Limb (tissue), 2 donors: ENCODE results near the gene CSPG4.
"Not testable (repeated sequence)": the region's sequence is repeated elsewhere in the genome, so short reads cannot be mapped to it uniquely, and the experiment has no call there.

Experiments used
- DNase-seq, 2 donors: peaks; one replicate each; pipeline ENCODE4 v3.0.0-alpha.2; 2016; ENCODE audit errors: extremely low spot score in 2 of 2

The CSPG4 gene

DNA sequence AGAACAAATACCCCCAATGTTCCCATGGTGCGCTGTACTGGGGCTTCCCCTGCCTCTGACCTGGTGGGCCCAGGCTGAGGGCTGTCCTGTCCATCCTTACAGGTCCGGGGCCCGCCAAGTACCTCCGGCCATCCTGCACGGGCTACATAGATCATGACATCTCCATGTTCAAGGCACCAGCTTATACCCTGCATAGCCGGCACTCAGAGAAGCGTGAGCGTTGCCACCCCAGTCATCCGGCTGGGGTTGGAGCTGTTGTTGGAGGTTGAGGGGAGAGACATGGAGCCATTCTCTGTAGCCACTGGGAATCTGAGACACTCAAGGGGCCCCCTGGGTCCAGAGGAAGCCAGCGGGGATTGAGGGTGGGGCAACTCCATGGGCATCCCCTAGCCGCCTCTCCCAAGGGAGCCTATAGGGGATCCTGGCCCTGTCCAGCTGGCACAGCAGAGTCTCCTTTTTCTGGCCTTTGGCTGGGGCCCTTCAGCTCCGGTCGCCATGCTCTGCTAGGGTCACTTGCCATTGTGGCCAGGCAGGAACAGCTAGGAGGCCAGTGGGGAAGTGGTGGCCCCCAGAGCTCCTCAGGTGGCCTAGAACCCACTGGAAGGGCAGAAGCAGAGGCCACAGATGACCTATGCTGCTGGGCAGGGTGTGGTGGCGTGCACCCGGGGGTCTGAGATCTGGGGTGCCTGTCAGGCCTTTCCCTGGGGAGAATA is 12.5 kb upstream of the CSPG4 start:
- DNase-seq = peak in 1 of 2 donors; percentile 32

DNA sequence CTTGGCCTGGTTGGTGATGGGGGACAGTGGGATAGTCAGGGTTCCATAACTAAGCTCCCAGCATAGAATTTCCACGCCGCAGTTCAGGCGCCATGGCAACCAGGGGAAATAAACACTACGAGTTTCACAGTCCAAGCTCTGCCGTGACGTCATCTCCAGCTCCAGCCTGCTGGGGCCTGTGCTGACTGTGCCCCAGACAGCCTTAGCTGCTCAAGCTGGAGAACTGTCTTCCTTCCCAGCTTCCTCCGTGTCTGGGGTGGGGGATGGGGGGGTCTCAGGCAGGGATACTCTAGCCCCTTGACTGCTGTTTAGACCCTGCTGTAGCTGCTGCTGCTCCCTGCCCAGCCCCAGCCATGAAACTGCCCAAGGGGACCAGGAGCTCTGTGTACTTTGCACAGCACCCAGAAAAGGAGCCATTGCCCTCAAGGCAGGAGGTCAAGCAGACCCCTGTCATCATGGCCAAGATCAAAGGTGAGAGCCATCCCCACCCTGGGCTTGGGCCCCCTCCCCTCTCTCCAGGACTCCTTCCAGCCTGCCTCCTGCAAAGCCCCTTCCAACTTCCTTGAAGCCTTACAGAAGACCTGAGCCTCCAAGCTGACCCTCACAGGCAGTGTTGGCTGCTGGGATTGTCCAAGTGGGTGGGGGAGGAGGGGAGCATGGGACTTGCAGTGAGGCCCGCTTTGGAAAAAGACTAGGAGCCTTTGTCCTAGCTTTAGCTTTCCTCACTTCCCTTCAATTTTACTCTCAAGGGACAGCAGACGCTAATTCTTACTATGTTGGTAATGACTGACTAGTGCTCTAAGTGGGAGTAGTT is 11.4 kb upstream of the CSPG4 start:
- DNase-seq = peak; percentile 92 to 97

DNA sequence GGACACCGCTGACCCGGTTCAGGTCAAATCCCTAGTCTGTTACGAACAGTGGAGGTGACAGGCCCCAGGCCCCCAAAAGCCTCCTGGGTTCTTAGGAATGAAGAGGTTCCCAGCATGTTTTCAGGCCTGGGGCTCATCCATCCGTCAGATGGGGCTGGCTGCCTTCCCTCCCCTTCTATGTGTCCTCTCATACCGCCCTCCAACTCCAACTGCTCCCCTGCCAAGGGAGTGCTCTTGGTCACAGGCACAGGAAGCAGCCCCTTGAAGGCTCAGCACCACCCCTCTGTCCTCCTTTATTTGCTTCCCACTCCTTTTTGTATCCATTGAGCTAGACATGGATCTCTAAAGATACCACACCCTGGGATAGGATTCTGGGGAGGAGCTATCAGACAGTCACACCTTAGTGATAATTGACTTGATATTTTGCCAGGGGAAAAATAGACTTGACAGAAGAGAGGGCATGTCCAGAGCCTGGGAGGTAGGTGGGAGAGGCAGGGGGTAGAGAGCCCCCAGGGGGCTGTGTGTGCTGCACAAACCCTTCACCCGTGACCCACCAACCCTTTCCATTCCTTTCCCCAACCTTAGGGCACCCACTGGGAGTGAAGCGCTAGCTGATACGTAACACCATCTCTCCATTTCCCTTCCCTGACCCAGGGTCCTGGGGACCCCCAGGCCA is 10.7 kb upstream of the CSPG4 start:
- DNase-seq = peak; percentile 46 to 67

DNA sequence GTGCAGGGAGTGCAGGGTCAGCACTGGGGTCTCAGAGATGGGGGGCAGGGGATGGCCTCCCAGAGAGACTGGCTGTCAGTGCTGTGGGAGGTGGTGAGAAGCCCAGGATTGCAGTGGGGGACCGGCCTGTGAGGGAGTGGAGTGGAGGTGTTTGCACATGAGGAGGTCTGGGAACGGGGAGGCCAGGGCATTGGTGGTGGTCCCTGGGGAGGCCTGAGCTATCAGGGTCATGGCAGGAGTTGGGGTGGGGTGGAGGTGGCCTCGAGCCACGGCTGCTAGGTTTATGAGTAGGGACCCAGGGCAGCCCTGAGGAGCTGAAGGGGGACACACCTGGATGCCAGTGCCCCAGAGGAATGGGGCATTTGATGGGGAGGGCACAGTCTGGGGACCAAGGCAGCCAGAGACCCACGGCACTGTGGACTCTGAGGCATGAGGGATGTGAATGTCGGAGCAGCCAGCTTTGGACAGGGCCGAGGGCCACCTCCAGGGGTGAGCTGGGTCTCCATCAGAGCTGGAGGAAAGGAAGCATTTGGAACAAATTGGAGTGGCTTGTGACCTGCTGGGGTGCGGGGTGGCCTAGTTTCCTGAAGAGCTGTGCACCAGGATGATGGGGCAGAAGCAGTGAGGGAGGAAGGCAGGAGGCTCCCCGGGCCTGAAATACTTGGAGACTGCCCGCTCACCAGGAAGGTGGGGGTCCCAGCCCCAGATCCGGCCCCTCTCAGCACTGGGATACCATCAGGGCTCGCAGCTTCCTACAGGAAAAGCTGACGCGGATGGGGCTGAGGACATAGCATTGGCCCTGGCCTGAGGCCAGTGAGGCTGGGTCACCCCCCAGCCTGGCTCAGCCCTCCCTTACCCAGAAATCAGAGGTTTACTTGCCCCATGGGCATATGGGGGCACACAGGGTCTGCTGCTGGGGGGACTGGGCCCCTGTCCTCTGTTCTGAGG is 9.5 kb upstream of the CSPG4 start:
- peak in 1 of 2 donors; percentile 51 for DNase-seq

DNA sequence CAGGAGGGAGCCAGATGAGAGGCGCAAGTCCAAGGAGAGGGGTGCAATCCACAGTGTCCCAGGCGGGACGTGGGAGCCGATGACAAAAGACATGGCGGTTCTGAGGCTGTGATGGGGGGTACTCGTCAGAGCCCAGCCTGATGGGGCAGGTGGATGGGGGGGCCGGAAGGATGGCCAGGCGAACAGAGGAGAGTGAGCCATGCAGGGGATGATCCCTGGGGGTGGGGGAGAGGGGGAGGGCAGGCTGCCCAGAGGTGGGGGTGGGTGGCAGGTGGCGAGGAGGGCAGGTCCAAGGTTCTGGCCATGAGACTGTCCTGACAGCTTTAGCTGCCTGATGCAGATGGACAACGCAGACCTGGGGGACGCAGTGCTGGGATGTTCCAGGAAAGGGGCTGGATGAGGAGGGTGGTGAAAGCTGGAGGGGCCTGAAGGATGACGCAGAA is 8.9 kb upstream of the CSPG4 start:
- DNase-seq = no peak

DNA sequence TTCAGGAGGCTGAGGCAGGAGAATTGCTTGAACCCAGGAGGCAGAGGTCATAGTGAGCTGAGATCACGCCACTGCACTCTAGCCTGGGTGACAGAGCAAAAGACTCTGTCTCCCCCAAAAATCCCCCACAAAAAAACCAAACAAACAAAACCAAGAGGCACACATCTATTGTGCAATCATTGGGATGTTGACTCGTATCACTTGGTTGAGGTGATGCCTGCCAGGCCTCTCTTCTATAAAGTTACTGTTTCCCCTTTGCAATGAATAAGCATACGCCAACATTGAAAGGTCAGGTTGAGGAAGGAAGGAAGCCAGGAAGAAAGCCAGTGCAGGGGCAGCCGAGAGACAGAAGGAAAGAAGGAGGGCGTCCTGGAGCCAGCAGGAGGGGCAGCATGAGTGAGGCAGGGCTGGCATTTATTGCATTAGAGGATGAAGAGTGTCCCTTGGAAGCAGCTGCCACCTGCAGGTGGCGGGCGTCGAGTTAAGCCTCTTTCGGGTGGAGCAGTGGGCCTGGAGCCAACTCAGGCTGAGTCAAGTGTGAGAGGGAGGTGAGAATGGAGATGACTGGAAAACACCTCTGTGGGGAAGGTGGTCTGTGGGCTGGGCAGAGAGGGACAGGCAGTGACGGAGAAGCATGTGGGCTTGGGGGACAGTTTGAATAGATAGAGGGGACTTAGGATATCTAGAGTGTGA is 8.3 kb upstream of the CSPG4 start:
- peak in 1 of 2 donors; percentile 68 for DNase-seq

DNA sequence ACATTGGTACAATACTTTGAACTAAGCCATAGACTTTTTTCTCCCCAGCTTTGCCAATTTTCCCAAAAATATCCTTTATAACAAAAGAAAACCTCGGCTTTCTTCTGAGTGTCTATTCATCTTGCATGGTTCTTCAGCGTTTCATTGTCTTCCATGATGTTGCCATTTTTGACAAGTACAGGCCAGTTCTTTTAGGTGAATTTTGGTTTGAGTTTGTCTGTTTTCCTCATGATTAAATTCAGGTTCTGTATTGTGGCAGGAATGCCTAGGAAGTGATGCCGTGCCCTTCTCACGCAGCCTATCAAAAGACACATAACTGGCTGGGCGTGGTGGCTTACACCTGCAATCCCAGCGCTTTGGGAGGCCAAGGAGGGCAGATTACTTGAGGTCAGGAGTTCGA is 7.6 kb upstream of the CSPG4 start:
- DNase-seq = no peak

DNA sequence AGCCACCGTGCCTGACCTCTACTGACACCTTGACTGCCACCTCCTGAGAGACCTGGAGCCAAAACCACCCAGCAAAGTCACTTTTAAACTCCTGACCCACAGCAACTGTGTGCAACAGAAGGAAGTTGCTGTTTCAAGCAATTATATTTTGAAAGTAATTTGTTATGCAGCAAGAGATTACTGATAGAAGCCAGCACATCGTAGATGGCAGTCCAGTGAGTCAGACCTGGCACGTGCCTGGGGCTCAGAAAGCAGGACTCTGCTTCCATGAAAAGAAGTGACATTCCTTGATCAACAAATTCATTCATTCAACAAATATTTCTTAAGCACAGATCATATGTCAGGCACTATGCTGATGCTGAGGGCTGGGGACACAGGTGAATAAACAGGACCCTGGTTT is 5.7 kb upstream of the CSPG4 start:
- DNase-seq = no peak

DNA sequence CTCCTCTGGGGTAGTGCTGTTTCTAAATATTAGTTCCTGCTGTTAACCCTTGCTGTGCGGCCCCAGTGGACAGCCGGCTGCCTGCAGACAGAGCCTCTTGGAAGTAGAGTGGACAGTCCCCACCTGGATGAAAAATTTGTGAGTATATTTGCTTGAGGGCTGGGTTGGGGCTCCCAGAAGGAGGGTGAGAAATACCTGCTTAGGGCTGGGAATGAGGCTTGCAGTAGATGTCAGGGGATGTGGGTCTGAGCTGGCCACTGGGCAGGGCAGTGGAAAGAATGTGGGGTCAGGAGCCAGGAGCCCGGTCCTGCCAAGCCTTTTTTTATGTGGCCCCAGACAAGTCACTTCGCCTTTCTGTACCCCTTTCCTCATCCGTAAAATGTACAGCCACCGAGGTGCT is 4.4 kb upstream of the CSPG4 start:
- DNase-seq = not testable (repeated sequence)

DNA sequence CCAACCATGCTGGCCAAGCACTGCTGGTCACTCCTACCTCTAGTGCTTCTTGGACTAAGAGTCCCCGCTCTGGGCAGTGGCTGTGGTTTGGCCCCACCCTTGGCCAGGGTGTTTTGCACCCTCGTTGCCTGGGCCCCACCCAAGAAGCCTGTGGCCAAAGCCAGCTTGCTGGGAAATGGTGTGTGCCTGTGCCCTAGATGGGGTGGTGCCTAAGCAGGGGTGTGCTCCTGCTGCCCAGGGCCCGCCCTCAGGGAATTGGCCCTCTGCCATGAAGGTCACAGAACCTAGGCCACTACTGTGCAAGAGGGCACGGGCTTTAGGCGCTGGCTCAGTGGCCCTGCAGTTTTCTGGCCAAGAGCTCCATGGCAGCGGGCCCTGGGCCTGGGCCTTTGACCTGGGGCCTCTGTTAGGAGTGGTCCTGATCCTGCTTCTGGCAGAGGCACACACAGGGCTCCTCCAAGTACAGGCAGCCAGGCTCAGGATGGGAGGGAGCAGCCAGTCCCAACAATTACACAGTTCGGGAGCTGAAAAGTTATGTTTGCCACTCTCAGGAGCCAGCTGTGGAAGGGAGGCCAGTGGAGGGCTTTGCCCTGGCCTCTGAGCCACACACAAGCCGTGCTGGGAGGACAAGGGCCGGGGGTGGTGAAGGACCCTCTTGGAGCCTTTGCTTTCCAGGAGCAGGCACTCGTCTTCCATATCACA is 3.8 kb upstream of the CSPG4 start:
- not testable (repeated sequence) for DNase-seq

DNA sequence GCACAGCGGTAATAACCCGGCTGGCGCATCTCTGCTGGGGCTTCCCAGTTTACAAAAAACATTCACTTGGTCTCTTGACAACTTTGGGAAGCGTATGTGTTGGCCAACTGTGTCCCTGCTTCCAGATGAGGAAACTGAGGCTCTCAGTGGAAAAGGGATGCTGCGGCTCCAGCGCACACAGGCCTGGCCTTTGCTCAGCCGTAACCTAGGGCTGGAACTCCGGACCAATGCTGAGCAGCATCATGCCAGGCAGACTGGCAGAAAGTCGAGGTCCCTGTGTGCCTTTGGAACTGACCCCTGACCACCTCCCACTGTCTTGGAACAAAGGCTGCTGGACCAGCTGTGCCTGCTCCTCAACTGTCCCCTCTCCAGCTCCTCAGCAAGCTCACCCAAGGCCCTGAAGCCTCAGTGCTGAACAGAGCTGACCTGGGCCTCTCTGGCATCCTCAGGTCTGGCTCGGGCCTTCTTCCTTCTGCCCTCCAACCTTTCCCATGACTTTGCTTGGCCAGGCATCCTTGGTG is 2.7 kb upstream of the CSPG4 start:
- DNase-seq = not testable (repeated sequence)

DNA sequence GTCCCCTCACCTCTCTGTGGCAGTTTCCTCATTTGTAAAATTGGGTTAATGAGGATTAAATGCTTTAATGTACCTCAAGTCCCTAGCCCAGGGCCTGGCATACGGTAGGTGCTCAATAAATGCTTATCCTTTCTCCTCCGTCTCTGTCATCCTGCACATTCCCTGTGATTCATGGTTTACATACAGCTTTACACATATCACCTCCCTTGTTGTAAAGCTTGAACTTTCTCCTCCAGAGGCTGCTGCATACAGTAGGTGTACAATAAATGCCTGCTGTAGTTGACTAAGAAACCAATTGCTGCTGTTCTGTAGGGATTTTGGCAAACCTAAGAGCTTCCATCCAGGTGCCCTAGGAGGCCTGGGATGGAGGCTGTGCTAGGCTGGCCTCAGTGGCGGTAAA is 1.5 kb upstream of the CSPG4 start:
- DNase-seq = no peak

DNA sequence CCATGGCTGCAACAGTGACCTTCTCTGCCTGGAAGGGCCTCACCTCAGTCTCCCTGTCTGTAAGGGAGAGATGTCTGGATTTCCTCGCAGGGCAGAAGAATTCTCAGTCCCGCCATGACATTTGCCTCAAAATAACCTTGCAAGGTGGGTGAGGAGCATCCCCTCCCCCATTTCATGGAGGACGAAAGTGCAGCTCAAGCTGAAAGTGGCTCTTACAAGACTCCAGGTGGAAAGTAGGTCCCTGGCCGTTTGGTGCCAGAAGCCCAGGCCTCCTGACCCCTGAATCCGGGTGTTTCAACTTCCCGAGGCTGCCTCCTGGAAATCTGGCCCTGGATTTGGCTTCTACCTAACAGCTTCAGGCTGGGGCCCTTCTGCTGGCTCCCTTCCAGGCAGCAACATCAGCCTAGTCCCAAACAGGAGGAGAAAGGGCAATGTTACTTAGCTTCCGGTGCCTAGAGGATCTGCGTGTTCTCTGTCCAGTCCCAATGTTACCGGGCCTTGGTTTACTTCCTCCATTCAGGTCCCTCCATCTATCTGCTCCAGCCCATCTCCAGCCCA is 769 bp upstream of the CSPG4 start:
- peak; percentile 51 to 72 for DNase-seq

DNA sequence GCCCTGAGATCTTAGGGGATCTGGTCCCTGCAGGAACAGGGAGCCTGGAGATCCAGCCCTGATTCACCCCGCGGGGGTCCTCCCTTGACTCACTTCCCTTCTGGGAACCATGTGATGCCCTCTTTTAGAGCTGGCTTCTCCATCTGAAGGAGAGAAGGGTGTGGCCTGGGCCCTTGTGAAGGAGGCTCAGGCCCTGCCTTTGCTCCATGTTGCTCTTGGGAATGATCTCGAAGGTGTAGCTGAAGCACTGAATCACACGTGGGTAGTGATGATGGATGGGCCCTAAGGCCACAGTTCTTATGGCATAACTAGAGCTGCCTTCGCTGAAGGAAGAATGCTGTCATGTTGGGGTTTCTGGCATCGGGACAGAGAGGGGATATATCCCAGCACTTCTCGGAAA is 1.2 kb downstream of the CSPG4 start:
- DNase-seq = not testable (repeated sequence)

DNA sequence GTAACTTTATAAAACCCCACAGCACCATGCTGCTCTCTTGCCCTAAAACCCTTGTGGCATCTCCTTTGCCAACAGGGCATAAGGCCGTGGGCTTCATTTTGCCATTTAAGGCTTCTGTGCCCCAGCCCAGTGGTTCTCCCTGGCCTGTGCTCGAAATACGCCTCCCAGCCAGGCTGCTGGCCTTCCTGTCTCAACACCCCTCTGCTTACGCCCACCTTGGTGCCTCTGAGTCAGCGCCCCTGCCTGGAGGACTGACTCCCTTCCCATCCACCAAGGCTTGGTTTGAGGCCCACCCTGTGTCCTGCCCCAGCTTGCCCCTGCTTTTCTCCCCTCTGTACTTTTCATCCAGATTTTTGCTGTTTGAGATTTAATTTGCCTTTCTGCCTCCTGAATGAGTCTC is 1.8 kb downstream of the CSPG4 start:
- DNase-seq = not testable (repeated sequence)

DNA sequence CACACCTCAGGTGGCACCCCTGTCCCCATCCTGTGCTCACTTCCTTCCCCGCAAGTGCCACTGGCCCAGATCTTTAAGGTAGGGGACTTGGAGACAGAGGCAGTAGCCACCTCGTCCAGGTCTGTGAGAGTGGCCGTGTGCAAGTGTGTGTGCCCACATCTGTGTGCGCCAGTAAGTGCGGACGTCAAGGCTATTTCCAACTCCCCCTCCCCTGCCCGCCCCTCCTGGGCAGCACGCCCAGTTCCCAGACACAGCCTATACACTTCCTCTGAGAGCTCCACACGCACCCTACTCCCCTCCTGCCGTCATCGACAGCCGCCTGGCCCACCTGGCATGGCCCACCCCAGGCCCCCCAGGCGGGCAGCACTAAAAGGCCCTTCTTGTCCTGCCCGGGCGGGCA is 3.2 kb downstream of the CSPG4 start:
- peak; percentile 79 to 90 for DNase-seq

DNA sequence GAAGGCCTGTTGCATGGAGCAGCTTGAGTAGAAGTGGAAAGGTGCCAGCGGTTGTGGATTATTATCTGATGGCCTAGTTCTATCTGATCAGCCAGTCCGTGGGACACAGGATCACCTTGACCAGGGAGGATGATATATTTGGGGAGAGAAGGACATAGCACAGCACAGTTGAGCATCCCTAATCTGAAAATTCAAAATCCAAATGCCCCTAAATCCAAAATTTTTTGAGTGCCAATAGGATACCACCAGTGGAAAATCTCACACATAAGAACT is 6.0 kb downstream of the CSPG4 start:
- no peak for DNase-seq

DNA sequence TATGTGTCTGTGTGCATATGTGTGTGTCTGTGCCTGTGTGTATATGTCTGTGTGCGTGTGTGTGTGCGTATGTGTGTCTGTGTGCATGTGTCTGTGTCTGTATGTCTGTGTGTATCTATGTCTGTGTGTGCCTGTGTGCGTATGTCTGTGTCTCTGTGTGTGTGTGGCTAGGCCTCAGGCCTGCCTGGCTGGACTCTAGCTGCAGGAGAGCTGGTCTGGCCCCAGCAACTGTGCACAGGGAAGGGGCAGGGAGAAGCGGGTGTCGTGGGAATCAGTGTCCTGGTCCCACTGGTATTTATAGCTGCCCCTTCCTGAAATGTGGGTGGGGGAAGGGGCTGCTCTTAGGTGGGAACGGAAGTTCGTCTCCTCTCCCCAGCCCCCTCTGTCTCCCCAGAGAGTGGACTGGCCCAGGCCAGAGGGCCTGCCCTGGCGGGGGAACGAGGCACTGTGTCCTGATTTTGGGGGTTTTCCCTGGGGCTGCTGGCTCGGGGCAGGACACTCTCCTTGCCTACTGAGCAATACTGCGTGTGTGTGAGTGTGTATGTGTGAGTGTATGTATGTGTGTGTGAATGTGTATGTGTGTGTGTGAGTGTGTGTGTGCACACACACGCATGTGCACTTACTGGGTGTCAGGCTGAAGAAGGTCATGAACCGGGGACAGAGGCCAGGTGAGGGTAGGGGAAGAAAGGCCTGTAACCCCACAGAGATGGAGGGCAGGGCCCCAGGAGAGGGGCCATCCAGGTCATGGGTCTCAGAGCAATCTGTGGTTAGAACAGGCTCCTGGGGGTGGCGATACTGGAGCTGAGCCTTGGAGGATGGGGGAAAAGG is 6.6 kb downstream of the CSPG4 start:
- DNase-seq = no peak

DNA sequence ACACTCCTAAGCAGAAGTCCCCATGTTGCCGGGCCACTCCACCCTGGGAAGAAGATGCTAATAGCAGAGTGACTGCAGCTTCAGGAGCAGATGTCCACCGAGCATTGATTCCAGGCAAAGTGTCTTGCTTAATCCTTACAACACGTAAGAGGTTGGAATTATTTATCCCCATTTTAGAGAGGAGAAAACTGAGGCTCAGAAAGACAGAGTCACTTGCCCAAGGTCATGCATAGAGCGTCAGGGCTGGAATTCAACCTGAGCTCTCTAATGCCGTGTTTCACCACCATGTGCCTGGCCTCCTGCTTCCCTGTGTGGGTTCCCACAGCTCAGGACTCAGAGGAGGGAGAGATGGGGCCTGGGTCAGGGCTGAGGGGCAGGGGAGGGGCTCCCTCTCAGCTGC is 7.3 kb downstream of the CSPG4 start:
- DNase-seq = not testable (repeated sequence)
